NCI-H2227 (cell line): ENCODE results near the gene SYT12.

Experiments used
- DNase-seq: peaks from one replicate; lab custom pipeline; 2025; ENCODE audit not compliant: unreplicated experiment; lab: John Stamatoyannopoulos, UW

The SYT12 gene

GRCh38 chr11:67098799-67099429 is 76.0 kb downstream of the SYT12 start:
- DNase-seq: no peak

- DNase-seq: no peak
These were observed 76.9 kb downstream of the SYT12 start for GRCh38 chr11:67099831-67100324.
